Heart left ventricle (tissue), 13 donors: ENCODE measurements around the gene POC1A.

Source experiments
- POLR2A ChIP-seq, 2 donors: fragments of 450-650 bp; IDR thresholded peaks; one replicate each; pipeline ENCODE4 v1.6.1; 2017; ENCODE audit warnings: antibody characterized with exemption in 2 of 2, mild to moderate bottlenecking in 2 of 2, moderate library complexity in 2 of 2
- TF ChIP-seq, protein P1 (sequence below), 12 donors: fragments of 200-600 bp; sonication (generic) in 4 of 12; IDR thresholded peaks; one replicate each; pipeline versions ENCODE4 v1.5.0 to v1.8.0; 2018 to 2022; ENCODE audit warnings: antibody characterized with exemption in 12 of 12, mild to moderate bottlenecking in 5 of 12
- donor health status: ischemic (EF 13 %, LVEDD 7.1; RV severe dilation, severe dysfunction).
- donor health status: DM: no; HTN: yes; CAD: no.
- donor health status: DM: no; HTN: no; CAD: no.
- donor health status: ischemic (EF 25% LVEDD 6.9; RV normal size, moderate dysfunction).
- donor health status: ischemic (EF 25% LVEDD 5.7; RV mildly dilated, moderate dysfunction).
- donor health status: ischemic (EF 35%, LVEDD 5.7; RV mildly dilated, moderate dysfunction).
- donor health status: nonischemic (EF 11% LVEDD 7.7; RV severe dilation, severe dysfunction).
- donor health status: DM: yes; HTN: yes; CAD: no.
- donor health status: PGD.
- donor health status: ischemic (EF 29% LVEDD 5.4; RV normal size, mild dysfunction).
- donor health status: nonischemic (EF 23%, LVEDD 6.1; RV moderate dilation, normal function).

DNA sequence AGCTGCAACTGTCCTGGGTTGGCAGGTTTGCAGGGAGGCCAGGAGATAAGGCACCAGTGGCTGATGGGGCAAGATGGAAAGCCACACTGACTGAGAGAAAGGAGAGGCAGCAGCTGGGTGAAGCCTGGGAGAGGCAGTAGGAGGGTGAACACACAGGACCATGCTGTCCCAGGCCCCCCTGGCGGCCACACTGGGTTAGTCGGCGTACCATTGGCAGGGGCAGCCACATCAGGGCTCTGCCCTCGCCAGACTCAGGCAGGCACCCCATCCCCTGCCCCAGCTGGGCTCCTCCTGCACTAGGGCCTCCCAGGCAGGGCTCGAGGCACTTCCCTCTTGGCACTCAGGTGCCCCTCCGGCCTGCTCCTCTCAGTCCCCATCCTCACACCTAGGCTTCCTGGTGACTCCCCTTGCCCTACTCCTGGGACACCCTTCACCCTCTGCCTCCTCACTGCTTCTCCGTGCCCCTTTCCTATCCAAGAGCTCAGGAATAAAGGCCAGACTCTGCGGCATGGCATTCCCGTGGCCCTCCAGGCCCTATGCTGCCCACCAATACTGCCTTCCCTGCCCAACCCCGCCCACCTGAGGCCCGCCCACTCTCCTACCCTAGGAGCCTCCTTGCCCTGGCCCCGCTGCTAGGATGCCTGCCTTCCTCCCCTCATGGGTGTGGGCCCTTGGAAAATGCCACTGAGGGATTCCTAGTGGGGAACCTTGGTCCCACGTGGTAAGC is 69.1 kb downstream of the POC1A start:
- TF ChIP-seq, protein P1, sequence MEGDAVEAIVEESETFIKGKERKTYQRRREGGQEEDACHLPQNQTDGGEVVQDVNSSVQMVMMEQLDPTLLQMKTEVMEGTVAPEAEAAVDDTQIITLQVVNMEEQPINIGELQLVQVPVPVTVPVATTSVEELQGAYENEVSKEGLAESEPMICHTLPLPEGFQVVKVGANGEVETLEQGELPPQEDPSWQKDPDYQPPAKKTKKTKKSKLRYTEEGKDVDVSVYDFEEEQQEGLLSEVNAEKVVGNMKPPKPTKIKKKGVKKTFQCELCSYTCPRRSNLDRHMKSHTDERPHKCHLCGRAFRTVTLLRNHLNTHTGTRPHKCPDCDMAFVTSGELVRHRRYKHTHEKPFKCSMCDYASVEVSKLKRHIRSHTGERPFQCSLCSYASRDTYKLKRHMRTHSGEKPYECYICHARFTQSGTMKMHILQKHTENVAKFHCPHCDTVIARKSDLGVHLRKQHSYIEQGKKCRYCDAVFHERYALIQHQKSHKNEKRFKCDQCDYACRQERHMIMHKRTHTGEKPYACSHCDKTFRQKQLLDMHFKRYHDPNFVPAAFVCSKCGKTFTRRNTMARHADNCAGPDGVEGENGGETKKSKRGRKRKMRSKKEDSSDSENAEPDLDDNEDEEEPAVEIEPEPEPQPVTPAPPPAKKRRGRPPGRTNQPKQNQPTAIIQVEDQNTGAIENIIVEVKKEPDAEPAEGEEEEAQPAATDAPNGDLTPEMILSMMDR (IDR thresholded peaks at IDR 0.05), result no peak
- TF ChIP-seq POLR2A (IDR thresholded peaks at IDR 0.05), result no peak
